Neural cell (in vitro differentiated cells): ENCODE results near the gene ATP5MG.

ENCODE experiments used
- EP300 ChIP-seq: fragments of 450-650 bp; conservative IDR thresholded peaks from 2 replicates; pipeline ENCODE4 v1.6.1; 2014; ENCODE audit warnings: antibody characterized with exemption, mild to moderate bottlenecking, moderate library complexity; ENCODE audit not compliant: poor library complexity, severe bottlenecking
- EZH2 ChIP-seq: fragments of 200-600, 300-800 bp; shearing (Covaris generic), sonication (generic); IDR thresholded peaks from 2 replicates; pipeline ENCODE4 v1.6.1; 2014; ENCODE audit warnings: antibody characterized with exemption, low read length, borderline replicate concordance, mild to moderate bottlenecking; ENCODE audit not compliant: insufficient read depth, poor library complexity, severe bottlenecking
- MXI1 ChIP-seq: fragments of 450-650 bp; conservative IDR thresholded peaks from 2 replicates; pipeline ENCODE4 v1.6.1; 2014; ENCODE audit warnings: antibody characterized with exemption, mild to moderate bottlenecking; ENCODE audit not compliant: poor library complexity, severe bottlenecking
- POLR2AphosphoS5 ChIP-seq: IDR thresholded peaks from 2 replicates; pipeline ENCODE4 v1.6.1; 2012
- RAD21 ChIP-seq: fragments of 450-650 bp; conservative IDR thresholded peaks from 2 replicates; pipeline ENCODE4 v1.6.1; 2014; ENCODE audit warnings: antibody characterized with exemption, mild to moderate bottlenecking, moderate library complexity
- SMC3 ChIP-seq: fragments of 450-650 bp; conservative IDR thresholded peaks from 2 replicates; pipeline ENCODE4 v1.6.1; 2014; ENCODE audit warnings: antibody characterized with exemption, mild to moderate bottlenecking, moderate library complexity; ENCODE audit not compliant: poor library complexity
- TAF1 ChIP-seq: IDR thresholded peaks from 2 replicates; pipeline ENCODE4 v1.6.1; 2012; ENCODE audit warnings: low read depth
- TF ChIP-seq, protein P1 (sequence below): fragments of 450-650 bp; IDR thresholded peaks from 2 replicates; pipeline ENCODE4 v1.5.1; 2014; ENCODE audit warnings: antibody characterized with exemption, mild to moderate bottlenecking, moderate library complexity; ENCODE audit not compliant: poor library complexity, severe bottlenecking
- TF ChIP-seq, protein P2 (sequence below): IDR thresholded peaks from 2 replicates; pipeline ENCODE4 v1.6.1; 2012; ENCODE audit warnings: borderline replicate concordance

- TF ChIP-seq, protein P1, sequence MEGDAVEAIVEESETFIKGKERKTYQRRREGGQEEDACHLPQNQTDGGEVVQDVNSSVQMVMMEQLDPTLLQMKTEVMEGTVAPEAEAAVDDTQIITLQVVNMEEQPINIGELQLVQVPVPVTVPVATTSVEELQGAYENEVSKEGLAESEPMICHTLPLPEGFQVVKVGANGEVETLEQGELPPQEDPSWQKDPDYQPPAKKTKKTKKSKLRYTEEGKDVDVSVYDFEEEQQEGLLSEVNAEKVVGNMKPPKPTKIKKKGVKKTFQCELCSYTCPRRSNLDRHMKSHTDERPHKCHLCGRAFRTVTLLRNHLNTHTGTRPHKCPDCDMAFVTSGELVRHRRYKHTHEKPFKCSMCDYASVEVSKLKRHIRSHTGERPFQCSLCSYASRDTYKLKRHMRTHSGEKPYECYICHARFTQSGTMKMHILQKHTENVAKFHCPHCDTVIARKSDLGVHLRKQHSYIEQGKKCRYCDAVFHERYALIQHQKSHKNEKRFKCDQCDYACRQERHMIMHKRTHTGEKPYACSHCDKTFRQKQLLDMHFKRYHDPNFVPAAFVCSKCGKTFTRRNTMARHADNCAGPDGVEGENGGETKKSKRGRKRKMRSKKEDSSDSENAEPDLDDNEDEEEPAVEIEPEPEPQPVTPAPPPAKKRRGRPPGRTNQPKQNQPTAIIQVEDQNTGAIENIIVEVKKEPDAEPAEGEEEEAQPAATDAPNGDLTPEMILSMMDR: no peak
- TF ChIP-seq, protein P2, sequence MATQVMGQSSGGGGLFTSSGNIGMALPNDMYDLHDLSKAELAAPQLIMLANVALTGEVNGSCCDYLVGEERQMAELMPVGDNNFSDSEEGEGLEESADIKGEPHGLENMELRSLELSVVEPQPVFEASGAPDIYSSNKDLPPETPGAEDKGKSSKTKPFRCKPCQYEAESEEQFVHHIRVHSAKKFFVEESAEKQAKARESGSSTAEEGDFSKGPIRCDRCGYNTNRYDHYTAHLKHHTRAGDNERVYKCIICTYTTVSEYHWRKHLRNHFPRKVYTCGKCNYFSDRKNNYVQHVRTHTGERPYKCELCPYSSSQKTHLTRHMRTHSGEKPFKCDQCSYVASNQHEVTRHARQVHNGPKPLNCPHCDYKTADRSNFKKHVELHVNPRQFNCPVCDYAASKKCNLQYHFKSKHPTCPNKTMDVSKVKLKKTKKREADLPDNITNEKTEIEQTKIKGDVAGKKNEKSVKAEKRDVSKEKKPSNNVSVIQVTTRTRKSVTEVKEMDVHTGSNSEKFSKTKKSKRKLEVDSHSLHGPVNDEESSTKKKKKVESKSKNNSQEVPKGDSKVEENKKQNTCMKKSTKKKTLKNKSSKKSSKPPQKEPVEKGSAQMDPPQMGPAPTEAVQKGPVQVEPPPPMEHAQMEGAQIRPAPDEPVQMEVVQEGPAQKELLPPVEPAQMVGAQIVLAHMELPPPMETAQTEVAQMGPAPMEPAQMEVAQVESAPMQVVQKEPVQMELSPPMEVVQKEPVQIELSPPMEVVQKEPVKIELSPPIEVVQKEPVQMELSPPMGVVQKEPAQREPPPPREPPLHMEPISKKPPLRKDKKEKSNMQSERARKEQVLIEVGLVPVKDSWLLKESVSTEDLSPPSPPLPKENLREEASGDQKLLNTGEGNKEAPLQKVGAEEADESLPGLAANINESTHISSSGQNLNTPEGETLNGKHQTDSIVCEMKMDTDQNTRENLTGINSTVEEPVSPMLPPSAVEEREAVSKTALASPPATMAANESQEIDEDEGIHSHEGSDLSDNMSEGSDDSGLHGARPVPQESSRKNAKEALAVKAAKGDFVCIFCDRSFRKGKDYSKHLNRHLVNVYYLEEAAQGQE: no peak
- TF ChIP-seq SMC3 (no peak), POLR2AphosphoS5 (no peak), RAD21 (no peak), EP300 (no peak), EZH2 (no peak), TAF1 (no peak), MXI1 (no peak)
Measured at GRCh38 chr11:118383657-118384056, 17.7 kb upstream of the ATP5MG start.
